ENCODE data around the gene CGB7.
"Not testable (repeated sequence)": the region's sequence is repeated elsewhere in the genome, so short reads cannot be mapped to it uniquely, and the experiment has no call there.

The CGB7 gene

GRCh38 chr19:49073514-49074378 is 16.2 kb upstream of the CGB7 start:
- peak; percentile 33 for DNase-seq

GRCh38 chr19:49071860-49072547 is 14.5 kb upstream of the CGB7 start:
- DNase-seq: no peak

GRCh38 chr19:49070416-49070815 is 12.9 kb upstream of the CGB7 start:
- no peak for DNase-seq

- no peak for DNase-seq
Observed at GRCh38 chr19:49069026-49069425, 11.5 kb upstream of the CGB7 start.

- no peak for DNase-seq
Observed at GRCh38 chr19:49067554-49067953, 10.0 kb upstream of the CGB7 start.

- DNase-seq: no peak
Observed at GRCh38 chr19:49065905-49066512, 8.5 kb upstream of the CGB7 start.

GRCh38 chr19:49064768-49065611 is 7.4 kb upstream of the CGB7 start, which contains the start of gene NTF4:
Gene NTF4 (minus strand): TSS chr19:49064818. CDS start chr19:49061997, 2,821 bp downstream.
- no peak for DNase-seq

- DNase-seq: no peak
Observed at GRCh38 chr19:49064029-49064629, 6.6 kb upstream of the CGB7 start.

GRCh38 chr19:49061445-49061844 is 3.9 kb upstream of the CGB7 start:
- no peak for DNase-seq

GRCh38 chr19:49061000-49061399 is 3.5 kb upstream of the CGB7 start:
- DNase-seq: no peak

GRCh38 chr19:49059053-49059452 is 1.5 kb upstream of the CGB7 start:
- DNase-seq: no peak

- DNase-seq: peak; percentile 53
Observed at GRCh38 chr19:49058562-49058961, 1.0 kb upstream of the CGB7 start.

GRCh38 chr19:49056902-49057596 is 500 bp downstream of the CGB7 start:
- DNase-seq: not testable (repeated sequence)

- DNase-seq: peak; percentile 48
Observed at GRCh38 chr19:49056101-49056901, 1.2 kb downstream of the CGB7 start.

GRCh38 chr19:49050376-49051033 is 7.0 kb downstream of the CGB7 start:
- peak; percentile 73 for DNase-seq

GRCh38 chr19:49049834-49050233 is 7.7 kb downstream of the CGB7 start:
- not testable (repeated sequence) for DNase-seq

- DNase-seq: not testable (repeated sequence)
Observed at GRCh38 chr19:49049011-49049410, 8.5 kb downstream of the CGB7 start, which contains the start of gene CGB8. Gene CGB8 (minus strand): TSS chr19:49049111. CDS start chr19:49048739, 372 bp downstream.

GRCh38 chr19:49043548-49043947 is 14.0 kb downstream of the CGB7 start, which contains the start of gene CGB5:
Gene CGB5 (plus strand): TSS chr19:49043848. CDS start chr19:49044210, 362 bp downstream.
- DNase-seq: not testable (repeated sequence)

- DNase-seq: not testable (repeated sequence)
Observed at GRCh38 chr19:49042666-49043065, 14.9 kb downstream of the CGB7 start.

GRCh38 chr19:49042177-49042576 is 15.4 kb downstream of the CGB7 start:
- no peak for DNase-seq

Data from fibroblast of skin of right quadriceps (primary cell).